SK-N-SH (cell line): ENCODE data around the gene WDR86.

Experiments
- ELF1 ChIP-seq: IDR thresholded peaks from 2 replicates; pipeline ENCODE4 v1.4.0; 2012
- GATA2 ChIP-seq: sonication (generic); formaldehyde crosslinking; IDR thresholded peaks from 2 replicates; pipeline ENCODE4 v1.5.0; 2020; ENCODE audit warnings: mild to moderate bottlenecking, missing genetic modification reagents
- NRF1 ChIP-seq: IDR thresholded peaks from 2 replicates; pipeline ENCODE4 v1.6.1; 2012; ENCODE audit warnings: low read depth, mild to moderate bottlenecking, low read length
- POLR2AphosphoS5 ChIP-seq: IDR thresholded peaks from 2 replicates; pipeline ENCODE4 v1.6.1; 2012; ENCODE audit warnings: low read depth, low read length
- RAD21 ChIP-seq: IDR thresholded peaks from 2 replicates; pipeline ENCODE4 v1.6.1; 2012; ENCODE audit warnings: mild to moderate bottlenecking, low read length
- REST ChIP-seq: IDR thresholded peaks from 2 replicates; pipeline ENCODE4 v1.6.1; 2012; ENCODE audit warnings: mild to moderate bottlenecking, low read depth, low read length, moderate library complexity
- RFX5 ChIP-seq: IDR thresholded peaks from 2 replicates; pipeline ENCODE4 v1.6.1; 2012; ENCODE audit warnings: mild to moderate bottlenecking, improper control_type of control experiment, low read length
- SIN3A ChIP-seq: IDR thresholded peaks from 2 replicates; pipeline ENCODE4 v1.6.1; 2012; ENCODE audit warnings: low read depth, mild to moderate bottlenecking, low read length, moderate library complexity, borderline replicate concordance
- TAF1 ChIP-seq: IDR thresholded peaks from 2 replicates; pipeline ENCODE4 v1.6.1; 2012; ENCODE audit warnings: low read depth, mild to moderate bottlenecking, low read length, moderate library complexity, borderline replicate concordance
- TCF12 ChIP-seq: IDR thresholded peaks from 2 replicates; pipeline ENCODE4 v1.4.0; 2012
- TF ChIP-seq, protein P1 (sequence below): fragments of 200-600 bp; sonication (generic); IDR thresholded peaks from 2 replicates; pipeline ENCODE4 v1.6.1; 2017; ENCODE audit warnings: antibody characterized with exemption, mild to moderate bottlenecking, moderate library complexity
- TF ChIP-seq, protein P2 (sequence below): IDR thresholded peaks from 2 replicates; pipeline ENCODE4 v1.4.0; 2012; ENCODE audit warnings: low read depth

- TF ChIP-seq, protein P1, sequence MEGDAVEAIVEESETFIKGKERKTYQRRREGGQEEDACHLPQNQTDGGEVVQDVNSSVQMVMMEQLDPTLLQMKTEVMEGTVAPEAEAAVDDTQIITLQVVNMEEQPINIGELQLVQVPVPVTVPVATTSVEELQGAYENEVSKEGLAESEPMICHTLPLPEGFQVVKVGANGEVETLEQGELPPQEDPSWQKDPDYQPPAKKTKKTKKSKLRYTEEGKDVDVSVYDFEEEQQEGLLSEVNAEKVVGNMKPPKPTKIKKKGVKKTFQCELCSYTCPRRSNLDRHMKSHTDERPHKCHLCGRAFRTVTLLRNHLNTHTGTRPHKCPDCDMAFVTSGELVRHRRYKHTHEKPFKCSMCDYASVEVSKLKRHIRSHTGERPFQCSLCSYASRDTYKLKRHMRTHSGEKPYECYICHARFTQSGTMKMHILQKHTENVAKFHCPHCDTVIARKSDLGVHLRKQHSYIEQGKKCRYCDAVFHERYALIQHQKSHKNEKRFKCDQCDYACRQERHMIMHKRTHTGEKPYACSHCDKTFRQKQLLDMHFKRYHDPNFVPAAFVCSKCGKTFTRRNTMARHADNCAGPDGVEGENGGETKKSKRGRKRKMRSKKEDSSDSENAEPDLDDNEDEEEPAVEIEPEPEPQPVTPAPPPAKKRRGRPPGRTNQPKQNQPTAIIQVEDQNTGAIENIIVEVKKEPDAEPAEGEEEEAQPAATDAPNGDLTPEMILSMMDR = no peak
- TF ChIP-seq, protein P2, sequence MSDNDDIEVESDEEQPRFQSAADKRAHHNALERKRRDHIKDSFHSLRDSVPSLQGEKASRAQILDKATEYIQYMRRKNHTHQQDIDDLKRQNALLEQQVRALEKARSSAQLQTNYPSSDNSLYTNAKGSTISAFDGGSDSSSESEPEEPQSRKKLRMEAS = no peak
- TF ChIP-seq POLR2AphosphoS5 (no peak), NRF1 (no peak), RFX5 (no peak), TCF12 (no peak), REST (no peak), GATA2 (no peak), TAF1 (no peak), ELF1 (no peak), SIN3A (no peak), RAD21 (no peak)
These were observed 9.9 kb downstream of the WDR86 start for GRCh38 chr7:151399906-151400305.
